HG03095 (cell line): ENCODE measurements around the gene CLCN2.

Experiments used
- ATAC-seq: cut with Tn5 transposase; IDR thresholded peaks from one replicate; pipeline ENCODE4 v1.9.1; 2021; ENCODE audit warnings: moderate library complexity; ENCODE audit not compliant: unreplicated experiment

The CLCN2 gene

GRCh38 chr3:184381261-184382224 lies 20.1 kb upstream of the CLCN2 start:
- no peak for ATAC-seq

- ATAC-seq: no peak
Measured at GRCh38 chr3:184380627-184381260, 19.3 kb upstream of the CLCN2 start.

- ATAC-seq: no peak
Measured at GRCh38 chr3:184380185-184380626, 18.8 kb upstream of the CLCN2 start.

GRCh38 chr3:184379358-184380184 lies 18.2 kb upstream of the CLCN2 start, which contains the start of gene CHRD:
TSS of gene CHRD (plus strand) at chr3:184380054. CDS start at chr3:184380319, 265 bp downstream.
- ATAC-seq: no peak

- no peak for ATAC-seq
Measured at GRCh38 chr3:184378651-184379357, 17.4 kb upstream of the CLCN2 start.

- no peak for ATAC-seq
Measured at GRCh38 chr3:184377882-184378445, 16.6 kb upstream of the CLCN2 start, which contains the start of gene THPO. TSS of gene THPO (minus strand) at chr3:184378207. CDS start at chr3:184376259, 1,948 bp downstream.

GRCh38 chr3:184377374-184377773 lies 16.0 kb upstream of the CLCN2 start:
- ATAC-seq: no peak

GRCh38 chr3:184375747-184376461 lies 14.5 kb upstream of the CLCN2 start:
- ATAC-seq: no peak

GRCh38 chr3:184373422-184373821 lies 12.0 kb upstream of the CLCN2 start:
- ATAC-seq: no peak

- ATAC-seq: no peak
Measured at GRCh38 chr3:184372911-184373310, 11.5 kb upstream of the CLCN2 start.

GRCh38 chr3:184372296-184372821 lies 11.0 kb upstream of the CLCN2 start:
- ATAC-seq: no peak

- ATAC-seq: peak; percentile 75
Measured at GRCh38 chr3:184371570-184372018, 10.2 kb upstream of the CLCN2 start.

GRCh38 chr3:184368586-184369183 lies 7.3 kb upstream of the CLCN2 start:
- no peak for ATAC-seq

- ATAC-seq: no peak
Measured at GRCh38 chr3:184368116-184368515, 6.7 kb upstream of the CLCN2 start.

- no peak for ATAC-seq
Measured at GRCh38 chr3:184366619-184367289, 5.3 kb upstream of the CLCN2 start.

- ATAC-seq: peak; percentile 85
Measured at GRCh38 chr3:184362668-184363546, 1.5 kb upstream of the CLCN2 start.
